Thyroid gland (tissue), 4 donors: ENCODE measurements around the gene LRRC10.

ENCODE experiments used
- CTCF ChIP-seq, 6 experiments: fragments of 200-600 bp in 3 of 6; fragments of 450-650 bp in 3 of 6; sonication (generic) in 3 of 6; IDR thresholded peaks; one replicate each; pipeline ENCODE4 v1.5.1; 2016 to 2019; ENCODE audit warnings: antibody characterized with exemption in 6 of 6, mild to moderate bottlenecking in 2 of 6, inconsistent platforms in 1 of 6, moderate library complexity in 1 of 6
- POLR2A ChIP-seq, 2 donors: fragments of 450-650 bp; IDR thresholded peaks; one replicate each; pipeline ENCODE4 v1.6.1; 2017; ENCODE audit warnings: antibody characterized with exemption in 2 of 2, mild to moderate bottlenecking in 2 of 2, moderate library complexity in 1 of 2

DNA sequence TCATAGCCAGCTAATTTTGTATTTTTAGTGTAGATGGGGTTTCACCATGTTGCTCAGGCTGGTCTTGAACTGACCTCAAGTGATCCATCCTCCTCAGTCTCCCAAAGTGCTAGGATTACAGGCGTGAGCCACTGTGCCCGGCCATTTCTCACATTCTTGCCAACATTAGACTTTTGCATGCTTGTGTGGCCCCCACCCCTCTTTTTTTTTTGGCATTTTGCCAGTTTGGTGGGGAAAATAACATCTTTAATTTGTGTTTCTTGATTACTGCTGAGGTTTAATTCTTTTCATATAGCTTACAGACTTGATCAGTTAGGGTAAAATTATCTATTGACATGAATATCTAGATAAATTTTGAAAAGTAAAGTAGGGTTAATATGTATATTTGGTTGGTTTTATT is 21.6 kb downstream of the LRRC10 start:
- no peak for TF ChIP-seq POLR2A (IDR thresholded peaks at IDR 0.05)
- no peak for TF ChIP-seq CTCF (IDR thresholded peaks at IDR 0.05)
